HPDE6-E6E7 (cell line): ENCODE results near the gene OTUD5.
A peak's percentile ranks its signal among the peaks of the same experiment; 100 is the strongest.
"Not testable (repeated sequence)": the region's sequence is repeated elsewhere in the genome, so short reads cannot be mapped to it uniquely, and the experiment has no call there.

Experiments
- DNase-seq: peaks from one replicate; pipeline ENCODE4 v3.0.0; 2011; ENCODE audit warnings: missing footprints; ENCODE audit errors: extremely low spot score

OTUD5 gene, protein sequence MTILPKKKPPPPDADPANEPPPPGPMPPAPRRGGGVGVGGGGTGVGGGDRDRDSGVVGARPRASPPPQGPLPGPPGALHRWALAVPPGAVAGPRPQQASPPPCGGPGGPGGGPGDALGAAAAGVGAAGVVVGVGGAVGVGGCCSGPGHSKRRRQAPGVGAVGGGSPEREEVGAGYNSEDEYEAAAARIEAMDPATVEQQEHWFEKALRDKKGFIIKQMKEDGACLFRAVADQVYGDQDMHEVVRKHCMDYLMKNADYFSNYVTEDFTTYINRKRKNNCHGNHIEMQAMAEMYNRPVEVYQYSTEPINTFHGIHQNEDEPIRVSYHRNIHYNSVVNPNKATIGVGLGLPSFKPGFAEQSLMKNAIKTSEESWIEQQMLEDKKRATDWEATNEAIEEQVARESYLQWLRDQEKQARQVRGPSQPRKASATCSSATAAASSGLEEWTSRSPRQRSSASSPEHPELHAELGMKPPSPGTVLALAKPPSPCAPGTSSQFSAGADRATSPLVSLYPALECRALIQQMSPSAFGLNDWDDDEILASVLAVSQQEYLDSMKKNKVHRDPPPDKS

DNA sequence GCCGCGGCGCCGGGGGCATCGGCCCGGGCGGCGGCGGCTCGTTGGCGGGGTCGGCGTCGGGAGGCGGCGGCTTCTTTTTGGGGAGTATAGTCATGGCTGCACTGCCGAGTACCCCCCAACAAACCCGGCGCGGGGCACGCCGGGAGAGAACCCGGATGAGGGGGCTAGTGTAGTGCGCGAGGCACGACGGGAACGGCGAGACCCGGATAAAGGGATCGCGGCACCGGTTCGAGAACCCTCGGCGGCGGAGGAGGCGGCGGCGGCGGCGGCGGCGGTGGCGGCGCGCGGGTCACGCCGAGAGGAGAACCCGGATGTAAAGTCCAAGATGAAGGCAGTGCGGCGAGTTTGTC lies at the start of gene OTUD5:
TSS of gene OTUD5 (minus strand) at position 131 of the 350 bp plus-strand sequence. CDS start at position 94, 37 bp downstream.
- no peak for DNase-seq

DNA sequence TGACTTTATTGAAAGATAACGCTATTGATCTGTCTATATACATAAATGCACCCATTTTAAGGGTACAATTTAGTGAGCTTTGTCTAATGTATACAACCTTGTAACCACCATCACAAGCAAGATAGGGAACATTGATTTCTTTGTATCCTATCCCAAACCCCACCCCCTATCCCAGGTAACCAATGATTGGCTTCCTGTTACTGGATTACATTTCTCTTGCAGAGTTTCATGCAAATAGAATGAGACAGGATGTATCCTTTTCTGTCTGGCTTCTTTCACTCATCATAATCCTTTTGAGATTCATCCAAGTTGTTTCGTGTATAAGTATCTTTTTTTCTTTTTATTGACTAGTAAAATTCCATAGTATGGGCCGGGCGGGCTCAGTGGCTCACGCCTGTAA lies 46.3 kb upstream of the OTUD5 start:
- DNase-seq, result no peak

DNA sequence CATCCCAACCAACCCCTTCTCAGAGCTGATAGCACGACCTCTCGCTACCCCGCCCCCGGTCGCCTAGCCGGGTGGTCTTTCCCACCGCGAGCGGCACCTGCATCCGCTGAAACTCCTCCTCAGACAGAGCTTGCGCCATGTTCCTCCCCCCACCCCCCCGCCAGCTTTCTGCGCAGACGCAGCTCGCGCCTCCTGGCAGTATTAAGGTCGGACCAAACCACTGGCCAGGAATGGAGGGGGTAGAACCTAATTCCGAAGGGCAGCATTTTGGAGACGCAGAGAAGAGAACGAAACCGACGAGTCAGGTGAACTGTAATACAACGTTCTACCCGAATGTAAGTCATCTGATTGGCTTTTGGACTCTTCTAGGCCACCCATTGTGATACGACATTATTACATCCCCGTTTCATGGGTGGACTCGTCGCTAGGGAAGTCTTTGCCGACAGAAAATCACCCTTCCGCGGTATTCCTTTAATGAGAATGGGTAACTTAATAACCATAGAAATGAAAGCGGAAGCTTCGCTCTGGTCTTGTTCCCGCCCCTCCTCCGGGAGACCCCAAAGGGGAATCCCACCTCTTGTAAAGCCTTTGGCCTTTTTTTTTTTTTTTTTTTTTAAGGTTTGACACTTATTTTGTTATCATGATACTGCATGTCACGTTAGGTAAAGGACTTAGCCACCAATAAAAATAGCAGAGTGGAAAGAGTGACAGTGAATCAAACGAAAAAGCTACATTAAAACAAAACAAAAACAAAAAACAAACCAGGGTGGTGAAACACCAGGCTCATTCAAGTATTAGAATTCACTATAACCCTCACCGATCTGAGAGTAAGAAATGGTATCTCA lies 44.9 kb upstream of the OTUD5 start, which contains the start of gene GRIPAP1:
TSS of gene GRIPAP1 (minus strand) at position 174 of the 845 bp plus-strand sequence. CDS start at position 139, 35 bp downstream.
- DNase-seq, result peak; percentile 58

DNA sequence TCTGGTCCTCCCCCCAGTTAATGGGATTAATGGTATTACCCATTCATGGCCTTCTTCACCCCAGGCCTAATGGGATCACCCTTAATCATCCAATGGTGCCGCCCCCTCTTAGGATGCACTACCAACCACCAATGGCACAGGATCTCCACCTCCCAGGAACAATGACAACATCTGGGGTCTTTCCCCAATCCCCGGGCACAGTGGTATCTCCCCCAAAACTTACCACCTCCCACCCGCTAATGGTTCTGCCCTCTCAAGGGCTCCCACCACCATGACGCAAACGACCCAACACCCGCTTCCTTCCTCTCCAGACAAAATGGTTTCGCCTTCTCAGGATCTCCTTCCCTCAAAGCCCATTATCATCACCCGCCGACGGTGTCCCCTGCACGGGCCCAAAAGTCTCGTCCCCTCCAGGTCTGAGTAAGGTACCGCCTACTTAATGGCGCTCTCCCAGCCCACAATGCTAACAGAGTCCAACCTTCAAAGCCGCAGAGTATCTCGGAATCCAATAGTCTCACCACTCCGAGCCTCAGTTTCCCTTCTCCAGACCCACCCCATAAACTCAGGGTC lies 44.2 kb upstream of the OTUD5 start:
- peak; percentile 20 for DNase-seq

DNA sequence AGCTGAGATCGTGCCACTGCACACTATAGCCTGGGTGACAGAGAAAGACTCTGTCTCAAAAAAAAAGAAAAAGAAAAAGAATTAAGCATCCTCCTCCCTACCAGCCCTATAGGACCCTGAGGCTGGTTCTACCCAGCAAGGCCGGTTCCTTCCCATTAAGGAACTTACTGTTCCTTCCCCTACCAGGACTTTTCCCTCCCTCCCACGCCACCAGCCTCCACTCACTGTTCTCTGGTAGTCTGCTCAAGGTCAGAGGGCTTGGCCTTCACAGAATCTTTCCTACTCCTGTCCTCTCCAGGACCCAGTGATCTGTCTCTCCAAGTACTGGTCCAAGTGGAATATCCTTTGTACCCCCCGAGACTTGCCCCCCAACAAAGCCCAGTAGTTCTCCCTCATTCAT lies 43.2 kb upstream of the OTUD5 start:
- DNase-seq, result no peak

DNA sequence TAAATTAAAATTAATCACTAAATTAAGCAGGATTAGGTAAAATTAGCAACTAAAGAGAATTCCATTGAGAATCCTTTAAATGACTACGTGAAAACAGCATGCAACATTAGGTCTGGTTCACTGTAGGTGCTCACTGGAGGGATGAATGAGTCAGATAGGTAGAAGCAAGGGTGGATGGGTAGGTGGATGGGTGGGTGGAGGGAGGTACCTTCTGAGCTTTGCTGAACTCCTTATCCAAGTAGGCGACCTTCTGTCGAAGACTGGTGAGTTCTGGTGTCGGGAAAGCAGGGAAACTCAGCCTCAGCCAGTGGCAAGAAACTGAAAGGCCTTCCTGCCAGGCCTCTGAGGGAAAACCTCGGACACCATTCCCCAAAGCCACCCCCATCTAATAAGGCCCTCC lies 41.6 kb upstream of the OTUD5 start:
- no peak for DNase-seq

DNA sequence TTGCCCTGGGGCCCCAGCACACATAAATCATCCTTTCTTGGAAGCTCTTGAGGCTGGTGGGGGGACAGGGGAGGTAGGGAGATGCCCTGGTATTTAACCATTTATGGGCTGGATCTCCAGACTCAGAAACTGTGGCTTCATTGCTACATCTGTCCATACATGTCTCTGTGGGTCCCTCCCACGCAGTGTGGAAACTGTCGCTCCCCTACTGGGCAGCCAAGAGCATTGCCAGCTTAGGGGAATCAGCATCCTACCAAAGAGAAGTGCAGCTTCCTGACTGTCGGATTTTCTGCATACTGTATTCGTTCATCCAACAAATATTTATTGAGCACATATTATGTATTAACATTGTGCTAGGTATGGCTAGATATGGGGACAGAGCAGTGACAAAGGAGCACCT lies 41.0 kb upstream of the OTUD5 start:
- no peak for DNase-seq

DNA sequence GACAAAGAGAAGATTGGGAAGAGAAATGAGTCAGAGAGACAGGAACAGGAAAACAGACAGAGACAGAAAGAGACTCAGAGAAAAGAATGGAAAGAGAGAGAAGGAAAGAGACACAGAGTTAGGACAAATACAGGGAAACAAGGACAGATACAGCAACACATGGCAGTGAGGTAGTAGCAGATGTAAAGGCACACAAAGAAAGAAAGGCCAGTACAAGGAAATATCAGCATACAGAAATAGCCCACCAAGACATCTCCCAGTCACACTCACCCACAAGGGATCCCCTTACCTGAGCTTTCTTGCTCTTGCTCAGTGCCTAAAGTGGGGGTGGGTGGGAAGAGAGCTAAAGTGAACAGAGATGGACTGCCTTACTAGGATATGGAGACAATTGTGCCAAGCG lies 40.5 kb upstream of the OTUD5 start:
- DNase-seq, result no peak

DNA sequence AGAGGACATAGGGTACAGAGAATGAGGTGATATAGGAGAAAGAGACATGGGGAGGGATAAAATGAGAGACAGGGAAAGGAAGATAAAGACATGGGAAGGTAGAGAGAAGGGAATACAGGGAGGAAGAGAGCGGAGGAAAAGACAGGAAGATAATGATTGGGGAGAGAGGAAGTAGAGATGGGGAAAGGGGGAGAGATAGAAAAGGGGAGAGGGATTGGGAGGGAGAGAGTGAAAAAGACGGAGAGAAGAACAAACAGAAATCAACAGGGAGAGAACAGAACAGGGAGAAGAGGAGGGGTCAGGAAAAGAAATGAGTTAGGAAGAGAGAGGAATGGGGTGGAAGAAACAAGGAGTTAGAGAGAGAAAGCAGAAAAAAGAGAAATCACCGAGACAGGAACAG lies 40.0 kb upstream of the OTUD5 start:
- DNase-seq, result no peak

DNA sequence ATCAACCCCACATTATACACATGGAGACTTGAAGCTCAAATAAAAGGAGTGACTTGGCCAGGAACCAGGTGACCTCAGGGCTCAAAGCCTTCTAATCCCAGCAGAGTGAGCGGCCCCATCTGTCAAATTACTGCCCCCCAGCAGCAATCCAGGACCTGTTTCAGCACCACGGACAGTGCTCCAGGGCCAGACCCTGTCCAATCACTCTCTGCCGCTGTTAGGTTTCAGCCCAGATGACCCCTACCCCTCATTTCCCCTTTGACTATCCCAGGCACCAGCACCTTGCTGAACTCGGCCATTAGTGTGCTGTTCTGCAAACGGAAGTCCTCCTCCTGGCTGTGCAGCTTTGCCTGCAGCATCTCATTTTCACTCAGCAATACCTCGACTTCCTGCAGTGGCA lies 39.6 kb upstream of the OTUD5 start:
- no peak for DNase-seq

DNA sequence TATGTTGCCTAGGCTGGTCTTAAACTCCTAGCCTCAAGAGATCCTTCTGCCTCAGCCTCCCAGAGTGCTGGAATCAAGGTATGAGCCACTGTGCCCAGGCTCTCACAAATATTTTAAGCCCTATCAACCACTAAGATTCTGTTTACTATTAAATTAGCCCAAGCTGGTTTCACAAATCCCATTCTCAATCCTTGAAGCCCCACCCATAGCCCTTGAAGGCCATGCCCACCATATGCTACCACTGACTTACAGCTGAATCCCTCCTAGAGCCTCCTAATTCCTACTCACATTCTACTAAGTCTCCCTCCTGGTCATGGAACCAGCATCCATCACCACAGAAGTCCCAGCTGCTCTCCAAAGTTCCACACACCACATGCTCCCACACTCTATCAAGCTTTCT lies 34.9 kb upstream of the OTUD5 start:
- DNase-seq, result no peak

DNA sequence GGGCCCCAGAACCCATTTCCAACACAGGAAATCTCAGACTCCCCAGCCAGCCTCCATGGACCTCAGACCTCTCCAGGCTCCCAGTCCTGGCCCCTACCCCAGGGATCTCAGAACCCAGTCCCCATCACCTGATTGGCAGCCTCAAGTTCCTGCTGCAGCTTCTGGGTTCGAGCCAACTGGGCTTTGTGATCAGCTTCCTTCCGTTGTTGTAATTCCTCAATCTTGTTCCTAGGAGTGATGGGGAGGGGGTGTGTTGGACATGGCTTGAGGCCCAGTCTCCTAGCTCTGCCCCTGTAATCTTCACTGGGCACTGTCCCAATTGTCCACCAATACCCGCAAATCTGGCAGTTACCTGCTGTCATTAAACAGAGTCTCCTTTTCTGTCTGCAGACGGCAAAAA lies 32.1 kb upstream of the OTUD5 start:
- DNase-seq, result no peak

DNA sequence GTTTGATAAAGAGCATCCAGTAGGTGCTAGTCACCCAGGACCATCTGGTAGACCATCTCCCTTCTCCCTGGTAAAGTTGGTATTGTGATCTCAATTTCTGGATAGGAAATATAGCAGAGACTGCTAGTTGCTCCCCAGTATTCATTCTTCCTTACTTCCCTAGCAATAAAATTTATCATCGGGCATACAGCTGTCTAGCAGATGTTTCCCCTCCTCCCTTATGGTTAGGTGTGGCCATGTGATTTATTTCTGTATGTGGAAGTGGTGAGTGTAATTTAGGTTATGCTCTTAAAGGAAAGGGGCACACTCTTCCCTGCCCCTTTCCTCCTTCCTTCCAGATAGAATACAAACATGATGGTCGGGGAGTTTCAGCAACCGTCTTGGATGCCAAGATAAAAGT lies 26.5 kb upstream of the OTUD5 start:
- no peak for DNase-seq

DNA sequence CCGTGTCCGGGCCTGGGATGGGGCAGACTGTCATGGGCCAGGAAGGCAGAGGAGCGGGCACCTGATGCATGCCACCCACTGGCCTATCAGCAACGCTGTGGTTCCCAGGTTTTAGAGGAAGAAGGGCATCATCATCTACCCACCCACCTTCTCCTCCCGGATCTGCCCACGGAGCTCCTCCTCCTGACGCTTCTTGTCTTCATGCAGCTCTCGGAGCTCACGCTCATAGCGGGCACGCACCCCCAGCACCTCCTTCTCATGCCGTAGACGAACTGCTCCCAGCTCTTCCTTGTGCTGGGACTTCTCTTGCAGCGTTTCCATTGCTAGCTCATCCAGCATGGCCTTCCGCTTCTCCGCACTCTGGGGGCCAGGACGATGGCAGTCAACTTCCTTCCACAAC lies 25.7 kb upstream of the OTUD5 start:
- DNase-seq, result no peak

DNA sequence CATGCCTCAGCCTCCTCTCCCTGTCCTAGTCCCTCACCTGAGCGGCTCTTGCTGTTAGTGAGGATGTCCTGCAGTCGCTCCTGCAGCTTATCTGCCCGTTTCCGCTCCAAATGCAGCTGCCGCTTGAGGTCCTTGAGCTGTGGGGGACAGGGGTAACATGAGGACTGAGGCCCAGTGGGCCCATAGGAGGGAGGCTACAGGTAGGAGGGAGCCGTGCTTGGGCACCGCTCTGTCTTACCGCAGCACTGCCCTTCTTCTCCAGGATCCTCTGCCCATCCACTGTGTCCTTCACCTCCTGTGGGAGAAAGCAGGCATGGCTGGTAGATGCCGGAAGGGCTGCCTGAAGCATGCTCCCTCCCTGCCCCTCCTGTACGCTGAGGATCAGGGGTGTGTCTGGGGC lies 23.8 kb upstream of the OTUD5 start:
- no peak for DNase-seq

DNA sequence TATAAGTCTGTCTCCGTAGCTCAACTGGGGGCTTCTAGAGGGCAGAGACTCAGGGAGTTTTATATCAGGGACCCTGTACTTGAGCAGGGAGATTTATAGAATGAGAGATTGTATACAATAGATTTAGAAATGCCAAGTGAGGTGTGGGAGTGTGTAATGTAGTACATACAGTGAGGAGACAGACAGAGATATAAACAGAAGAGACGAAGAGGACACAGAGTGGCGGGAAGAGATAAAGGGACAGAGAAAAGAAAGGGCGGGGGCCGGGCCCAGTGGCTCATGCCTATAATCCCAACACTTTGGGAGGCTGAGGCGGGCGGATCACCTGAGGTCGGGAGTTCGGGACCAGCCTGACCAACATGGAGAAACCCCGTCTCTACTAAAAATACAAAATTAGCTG lies 22.9 kb upstream of the OTUD5 start:
- DNase-seq, result not testable (repeated sequence)

DNA sequence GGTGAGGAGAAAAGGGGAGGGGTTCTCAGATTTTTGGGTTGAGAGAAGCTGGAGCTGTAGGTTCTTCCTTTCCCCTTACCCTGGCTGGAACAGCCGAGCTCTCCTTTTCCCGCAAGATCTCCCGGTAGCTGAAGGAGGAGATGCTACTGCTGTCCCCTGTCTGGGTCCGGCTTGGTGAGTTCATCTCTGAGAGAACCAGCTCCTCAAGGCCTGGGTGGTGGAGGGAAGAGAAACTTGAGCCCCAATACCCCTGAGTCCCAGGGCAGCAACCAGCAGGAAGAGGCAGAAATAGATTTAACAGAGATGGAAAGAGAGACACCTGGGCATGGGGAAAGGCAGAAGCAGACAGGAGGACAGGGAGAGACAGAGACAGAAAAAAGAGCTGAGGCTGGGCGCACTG lies 20.8 kb upstream of the OTUD5 start:
- DNase-seq, result no peak

DNA sequence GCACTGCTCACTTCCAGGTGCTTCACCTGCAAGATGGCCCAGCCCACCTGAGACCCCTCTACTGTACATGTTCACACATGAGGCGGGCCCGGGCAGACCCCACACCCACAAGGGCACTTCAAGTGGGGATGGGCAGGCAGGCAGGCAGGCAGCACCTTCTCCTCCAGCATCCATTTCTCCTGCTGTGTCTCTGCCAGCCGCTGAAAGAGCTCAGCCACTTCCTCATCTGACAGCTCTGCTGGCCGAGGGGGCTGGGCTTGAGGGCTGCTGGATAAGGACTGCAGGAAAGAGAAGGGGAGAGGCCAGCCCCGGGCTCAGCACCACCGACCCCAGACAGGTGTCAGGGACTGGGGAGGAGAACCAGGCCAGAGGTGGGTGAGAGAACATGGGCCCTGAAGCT lies 18.7 kb upstream of the OTUD5 start:
- DNase-seq, result no peak

DNA sequence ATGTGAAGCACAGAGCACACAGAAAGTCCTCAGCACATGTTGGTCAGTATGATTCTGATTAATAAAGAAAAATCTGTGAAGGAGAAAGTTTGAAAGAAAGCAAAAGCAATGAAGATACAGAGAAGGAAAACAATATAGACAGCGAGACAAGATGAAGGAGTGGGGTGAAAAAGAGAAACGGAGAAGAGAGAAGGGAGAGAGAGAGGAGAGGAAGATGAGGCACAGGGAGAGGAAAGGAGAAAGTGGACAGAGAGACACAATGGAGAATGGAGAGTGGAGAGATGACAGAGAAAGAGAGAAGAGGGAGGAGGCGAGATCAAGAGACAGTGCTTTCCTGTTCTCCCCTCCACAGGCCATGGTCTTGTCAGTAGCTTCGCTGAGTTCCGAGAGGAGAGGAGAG lies 18.1 kb upstream of the OTUD5 start:
- no peak for DNase-seq

DNA sequence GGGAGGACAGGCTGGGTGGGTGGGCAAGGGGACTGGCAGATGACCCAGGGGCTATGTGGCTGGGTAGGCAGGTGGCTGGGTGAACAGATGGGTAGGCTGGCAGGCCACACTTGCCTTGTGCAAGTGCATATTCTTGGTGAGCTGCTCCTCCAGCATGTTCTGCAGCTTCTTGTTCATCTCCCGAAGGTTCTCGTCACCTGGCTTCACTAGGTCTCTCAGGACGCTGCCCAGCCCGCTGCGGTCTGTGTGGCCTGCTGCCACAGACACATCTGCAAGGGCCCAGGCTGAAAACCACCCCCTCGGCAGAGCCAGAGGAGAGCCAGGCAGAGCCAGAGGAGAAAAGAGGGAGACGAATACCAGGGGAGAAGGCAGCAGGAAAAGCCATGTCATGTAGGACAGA lies 17.6 kb upstream of the OTUD5 start:
- DNase-seq, result no peak

DNA sequence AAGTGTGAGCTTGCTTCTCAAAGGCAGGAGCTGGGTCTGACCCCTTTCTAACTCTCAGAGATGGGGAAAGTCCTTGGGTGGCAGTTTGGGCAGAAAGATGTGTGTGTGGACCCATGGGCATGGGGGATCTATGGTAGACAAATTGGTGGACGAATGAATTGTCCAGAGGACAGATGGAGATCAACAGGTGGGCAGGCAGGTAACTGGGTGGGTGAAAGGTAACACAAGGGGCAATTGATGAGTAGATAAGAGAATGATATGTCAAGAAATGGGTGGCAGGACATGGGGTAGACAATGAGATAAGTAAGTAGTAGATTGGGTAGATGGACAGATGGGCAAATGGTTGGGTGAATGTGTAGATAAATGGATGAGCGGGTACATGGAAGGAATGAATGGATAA lies 17.2 kb upstream of the OTUD5 start:
- DNase-seq, result no peak

DNA sequence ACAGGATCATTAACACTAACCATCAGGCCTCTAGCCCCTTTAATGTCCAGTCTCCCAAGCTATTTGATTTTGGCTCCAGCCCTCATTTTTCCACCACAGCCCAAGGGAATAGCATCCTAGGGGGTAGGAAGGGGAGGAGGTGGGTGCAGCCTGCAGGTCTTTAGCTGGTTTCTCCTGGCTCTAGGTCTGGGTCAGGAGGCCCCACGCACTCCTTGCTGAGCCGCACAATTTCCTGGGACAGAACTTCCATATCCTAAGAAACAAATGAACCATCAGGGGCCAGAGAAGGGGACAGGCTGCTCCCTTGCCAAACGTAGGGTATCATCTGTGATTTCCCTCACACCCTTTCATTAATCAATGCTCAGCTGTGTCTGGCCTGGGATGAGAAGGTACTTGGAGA lies 16.6 kb upstream of the OTUD5 start:
- DNase-seq, result no peak
